K562 (cell line): Measurements from ENCODE around the gene HGS. TPM values are rescaled to one million over a fixed set of nuclear protein-coding genes. Genes with fewer than 3 reads are reported as not detected.
A peak's percentile ranks its signal among the peaks of the same experiment; 100 is the strongest.

ENCODE experiments used
- ATF4 ChIP-seq: fragments of 450-650 bp; formaldehyde crosslinking; IDR thresholded peaks from 2 replicates; pipeline ENCODE4 v1.4.0; 2022; ENCODE audit warnings: mild to moderate bottlenecking, moderate library complexity
- CBX5 ChIP-seq: IDR thresholded peaks from 2 replicates; pipeline ENCODE4 v1.6.1; 2014; ENCODE audit warnings: low read depth, borderline replicate concordance
- E4F1 ChIP-seq: fragments of 250-450 bp; sonication (Bioruptor Pico); IDR thresholded peaks from 2 replicates; pipeline ENCODE4 v1.5.0; 2021; ENCODE audit warnings: mild to moderate bottlenecking, borderline replicate concordance
- MEF2A ChIP-seq: IDR thresholded peaks from 2 replicates; pipeline ENCODE4 v1.6.1; 2011; ENCODE audit warnings: low read depth, mild to moderate bottlenecking, low read length, moderate library complexity; ENCODE audit not compliant: control insufficient read depth
- NFRKB ChIP-seq: fragments of 450-650 bp; IDR thresholded peaks from 2 replicates; pipeline ENCODE4 v1.6.1; 2016; ENCODE audit warnings: low read depth
- PHB2 ChIP-seq: fragments of 450-650 bp; IDR thresholded peaks from 2 replicates; pipeline ENCODE4 v1.6.1; 2017; ENCODE audit warnings: low read depth
- SMARCC2 ChIP-seq: fragments of 450-650 bp; IDR thresholded peaks from 2 replicates; pipeline ENCODE4 v1.6.1; 2017; ENCODE audit warnings: antibody characterized with exemption, moderate library complexity, mild to moderate bottlenecking, low read depth
- ZC3H11A ChIP-seq: IDR thresholded peaks from 2 replicates; pipeline ENCODE4 v1.6.1; 2012; ENCODE audit warnings: low read depth, low read length, improper control_type of control experiment
- ZNF174 ChIP-seq: fragments of 250-450 bp; sonication (Bioruptor Pico); IDR thresholded peaks from 2 replicates; pipeline ENCODE4 v1.4.0; 2020; ENCODE audit warnings: mild to moderate bottlenecking
- ZNF75A ChIP-seq: fragments of 450-650 bp; formaldehyde crosslinking; IDR thresholded peaks from 2 replicates; pipeline ENCODE4 v1.4.0; 2020; ENCODE audit warnings: mild to moderate bottlenecking
- polyA plus RNA-seq, 8 experiments: library from polyadenylated mRNA; depleted of rRNA in 4 of 8; stranded (reverse) in 5 of 8; unstranded in 3 of 8; fragments of >200 nt; fragmentation: Nextera tagmentation in 2 of 8; fragmentation: Illumina TruSeq in 1 of 8; extraction: Ambion mirVana in 2 of 8; extraction: Trizol in 1 of 8; gene quantifications; 2 replicates each; pipeline versions ENCODE4 v1.2.1 to v1.2.3, GENCODE V29; 2011 to 2014; ENCODE audit warnings: inconsistent platforms in 1 of 8, missing spikeins in 1 of 8
- total RNA-seq, 7 experiments: library from RNA; depleted of rRNA in 6 of 7; stranded (reverse); fragments of >200 nt in 6 of 7; fragmentation: Illumina TruSeq in 2 of 7; extraction: Trizol in 2 of 7; gene quantifications; 2 replicates each; pipeline versions ENCODE4 v1.2.1 to v1.2.3, GENCODE V29; 2011 to 2021; ENCODE audit warnings: low replicate concordance in 1 of 7

Gene HGS
- total and polyA plus RNA-seq, 9 of the 15 experiments (the other 6 are each of a cell fraction or from before 2014, with no cell fraction given) = 3.9 to 176 (median 77.1) TPM

GRCh38 chr17:81666342-81667191 lies 17.2 kb upstream of the HGS start, which contains the start of the genes CCDC137 and OXLD1 (continued):
- TF ChIP-seq PHB2 (no peak), MEF2A (no peak), E4F1 (CRISPR knock-in tag) (no peak), ATF4 (no peak), ZC3H11A (no peak), ZNF174 (CRISPR knock-in tag) (no peak), CBX5 (no peak), ZNF75A (CRISPR knock-in tag) (no peak), NFRKB (0 out of 2 replicates have a peak, but pooled peaks have one; percentile 9), SMARCC2 (no peak)
